ENCODE data around the gene LENG1.

DNA sequence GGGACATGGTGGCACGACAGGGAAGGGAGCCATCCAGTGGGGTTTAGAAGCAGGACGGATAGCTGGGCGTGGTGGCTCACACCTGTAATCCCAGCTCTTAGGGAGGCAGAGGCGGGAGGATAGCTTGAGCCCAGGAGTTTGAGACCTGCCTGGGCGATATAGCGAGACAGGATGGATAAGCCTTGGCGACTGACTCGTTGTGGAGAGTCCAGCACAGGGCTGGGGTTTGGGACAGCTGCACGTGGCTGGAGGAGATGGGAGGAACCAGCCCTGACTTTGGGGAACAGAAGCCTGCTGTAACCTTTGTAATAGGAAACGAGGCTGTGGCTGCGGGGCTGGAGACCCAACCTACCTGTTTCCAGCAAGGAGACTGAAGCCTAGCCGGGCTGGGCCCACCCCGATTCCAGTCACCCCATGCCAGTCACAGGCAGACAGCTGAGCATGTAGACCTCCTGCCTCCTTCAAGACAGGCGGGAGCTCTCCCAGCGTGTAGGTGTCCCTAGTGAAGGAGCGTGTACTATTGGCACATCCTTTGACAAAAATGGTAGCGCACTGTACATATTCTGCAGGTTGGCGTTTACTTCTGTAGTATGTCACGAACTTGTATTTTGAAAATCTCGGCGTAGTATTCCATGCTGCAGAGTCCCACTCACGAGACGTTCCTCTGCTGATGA, 8.0 kb downstream of the LENG1 start:
- TF ChIP-seq, protein P1, sequence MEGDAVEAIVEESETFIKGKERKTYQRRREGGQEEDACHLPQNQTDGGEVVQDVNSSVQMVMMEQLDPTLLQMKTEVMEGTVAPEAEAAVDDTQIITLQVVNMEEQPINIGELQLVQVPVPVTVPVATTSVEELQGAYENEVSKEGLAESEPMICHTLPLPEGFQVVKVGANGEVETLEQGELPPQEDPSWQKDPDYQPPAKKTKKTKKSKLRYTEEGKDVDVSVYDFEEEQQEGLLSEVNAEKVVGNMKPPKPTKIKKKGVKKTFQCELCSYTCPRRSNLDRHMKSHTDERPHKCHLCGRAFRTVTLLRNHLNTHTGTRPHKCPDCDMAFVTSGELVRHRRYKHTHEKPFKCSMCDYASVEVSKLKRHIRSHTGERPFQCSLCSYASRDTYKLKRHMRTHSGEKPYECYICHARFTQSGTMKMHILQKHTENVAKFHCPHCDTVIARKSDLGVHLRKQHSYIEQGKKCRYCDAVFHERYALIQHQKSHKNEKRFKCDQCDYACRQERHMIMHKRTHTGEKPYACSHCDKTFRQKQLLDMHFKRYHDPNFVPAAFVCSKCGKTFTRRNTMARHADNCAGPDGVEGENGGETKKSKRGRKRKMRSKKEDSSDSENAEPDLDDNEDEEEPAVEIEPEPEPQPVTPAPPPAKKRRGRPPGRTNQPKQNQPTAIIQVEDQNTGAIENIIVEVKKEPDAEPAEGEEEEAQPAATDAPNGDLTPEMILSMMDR (IDR thresholded peaks at IDR 0.05; ENCODE audit: insufficient read depth, low read length, poor library complexity, severe bottlenecking), result no peak
- no peak for TF ChIP-seq EZH2phosphoT487 (conservative IDR thresholded peaks at IDR 0.05; ENCODE audit: low read length)
